HCT116 (cell line): ENCODE measurements around the gene RCBTB1. TPM values are rescaled to one million over a fixed set of nuclear protein-coding genes. Genes with fewer than 3 reads are reported as not detected.

Experiments
- ATAC-seq: fragments of 200-7000 bp; cut with Tn5 transposase; 2 replicates; pipeline ENCODE4 v1.9.1; 2020; ENCODE audit warnings: mild to moderate bottlenecking, moderate library complexity
- BruUV-seq: library from RNA; stranded (reverse); fragments of 400-500 nt; replicated peaks from 2 replicates; lab custom pipeline; 2021; lab: Mats Ljungman, UMichigan
- CTCF ChIA-PET: fragments of 300-600 bp; sonication (Branson Sonifier 250); formaldehyde crosslinking; loops from one replicate; lab custom pipeline; 2021; ENCODE audit warnings: antibody characterized with exemption; lab: Charles Lee
- POLR2A ChIA-PET: fragments of 300-600, 350-600 bp; sonication (Branson Sonifier 250); formaldehyde crosslinking; loops from one replicate; lab custom pipeline; 2021; ENCODE audit warnings: antibody characterized with exemption; lab: Charles Lee
- RAD21 ChIA-PET, 2 experiments: fragments of 300-600 bp; sonication (Branson Sonifier 250); formaldehyde crosslinking; loops; one replicate each; lab custom pipeline; 2023; ENCODE audit warnings: low total read pairs in 2 of 2; ENCODE audit not compliant: uncharacterized antibody in 2 of 2, unreplicated experiment in 2 of 2, low non-redundant PET in 1 of 2; lab: Charles Lee
- DNase-seq: peaks from one replicate; pipeline ENCODE4 v3.0.0-alpha.2; 2010; ENCODE audit warnings: low read depth, low spot score
- H2AFZ ChIP-seq: fragments of 200-600 bp; shearing (Covaris generic), sonication (generic); 2 replicates; pipeline ENCODE4 v1.6.1; 2017; ENCODE audit warnings: low read depth, mixed run types, mixed read lengths, antibody characterized with exemption, low read length; ENCODE audit not compliant: poor library complexity, severe bottlenecking
- H3K27ac ChIP-seq: 2 replicates; pipeline ENCODE4 v1.5.1; 2012; ENCODE audit warnings: low read depth, low read length
- H3K27me3 ChIP-seq: fragments of 200-600 bp; sonication (generic); 2 replicates; pipeline ENCODE4 v1.6.1; 2016; ENCODE audit warnings: mixed run types, low read length, mixed read lengths; ENCODE audit not compliant: insufficient read depth
- H3K36me3 ChIP-seq, 2 experiments: fragments of 200-500 bp in 1 of 2; fragments of 200-600 bp in 1 of 2; sonication (Bioruptor generic) in 1 of 2; sonication (generic) in 1 of 2; 2 replicates each; pipeline versions ENCODE4 v1.5.1 to v1.6.1; 2014 to 2016; ENCODE audit warnings: low read length in 2 of 2, inconsistent platforms in 1 of 2, mixed read lengths in 1 of 2, mixed run types in 1 of 2; ENCODE audit not compliant: insufficient read depth in 2 of 2, control insufficient read depth in 1 of 2
- H3K4me1 ChIP-seq, 2 experiments: fragments of 200-600 bp in 1 of 2; sonication (generic) in 1 of 2; 2 replicates each; pipeline versions ENCODE4 v1.5.1 to v1.6.1; 2012 to 2017; ENCODE audit warnings: low read length in 2 of 2, inconsistent platforms in 1 of 2, mild to moderate bottlenecking in 1 of 2, mixed read lengths in 1 of 2, mixed run types in 1 of 2, moderate library complexity in 1 of 2; ENCODE audit not compliant: insufficient read depth in 2 of 2, control insufficient read depth in 1 of 2
- H3K4me2 ChIP-seq: fragments of 200-600 bp; sonication (generic); 2 replicates; pipeline ENCODE4 v1.6.1; 2017; ENCODE audit warnings: mixed run types, low read length, mixed read lengths
- H3K4me3 ChIP-seq, 2 experiments: fragments of 200-600 bp in 1 of 2; sonication (generic) in 1 of 2; replicated peaks in 1 of 2; 2 replicates each; pipeline ENCODE4 v1.5.1; 2011 to 2016; ENCODE audit warnings: low read length in 2 of 2, control low read depth in 1 of 2, low read depth in 1 of 2, mild to moderate bottlenecking in 1 of 2, mixed read lengths in 1 of 2, mixed run types in 1 of 2
- H3K79me2 ChIP-seq: fragments of 200-600 bp; sonication (generic); 2 replicates; pipeline ENCODE4 v1.6.1; 2017; ENCODE audit warnings: mild to moderate bottlenecking, mixed run types, low read length, moderate library complexity, mixed read lengths; ENCODE audit not compliant: insufficient read depth
- H3K9ac ChIP-seq: fragments of 200-600 bp; sonication (generic); 2 replicates; pipeline ENCODE4 v1.6.1; 2016; ENCODE audit warnings: low read length, mixed read lengths
- H3K9me2 ChIP-seq: fragments of 200-600 bp; sonication (generic), shearing (Covaris generic); 2 replicates; pipeline ENCODE4 v1.6.1; 2017; ENCODE audit warnings: mixed run types, mild to moderate bottlenecking, moderate library complexity; ENCODE audit not compliant: insufficient read depth
- H3K9me3 ChIP-seq, 2 experiments: fragments of 200-500 bp in 1 of 2; fragments of 200-600 bp in 1 of 2; sonication (Bioruptor generic) in 1 of 2; sonication (generic) in 1 of 2; 2 replicates each; pipeline ENCODE4 v1.6.1; 2014 to 2017; ENCODE audit warnings: low read length in 2 of 2, mixed read lengths in 2 of 2, inconsistent platforms in 1 of 2, low read depth in 1 of 2, mild to moderate bottlenecking in 1 of 2, mixed run types in 1 of 2, moderate library complexity in 1 of 2; ENCODE audit not compliant: control insufficient read depth in 1 of 2, insufficient read depth in 1 of 2
- H4K20me1 ChIP-seq: fragments of 200-600 bp; sonication (generic), shearing (Covaris generic); 2 replicates; pipeline ENCODE4 v1.6.1; 2017; ENCODE audit warnings: mixed run types, mild to moderate bottlenecking, moderate library complexity; ENCODE audit not compliant: insufficient read depth
- ATF3 ChIP-seq: IDR thresholded peaks from 2 replicates; pipeline ENCODE4 v1.6.1; 2012
- ELF1 ChIP-seq: IDR thresholded peaks from 2 replicates; pipeline ENCODE4 v1.6.1; 2012; ENCODE audit warnings: low read depth, borderline replicate concordance
- EZH2 ChIP-seq: fragments of 200-600 bp; sonication (generic); IDR thresholded peaks from 2 replicates; pipeline ENCODE4 v1.6.1; 2017; ENCODE audit warnings: antibody characterized with exemption, mixed run types
- EZH2phosphoT487 ChIP-seq: fragments of 200-600 bp; IDR thresholded peaks from 2 replicates; pipeline ENCODE4 v1.6.1; 2018; ENCODE audit warnings: antibody characterized with exemption, borderline replicate concordance
- FOSL1 ChIP-seq: IDR thresholded peaks from 2 replicates; pipeline ENCODE4 v1.6.1; 2012; ENCODE audit warnings: low read depth
- REST ChIP-seq: IDR thresholded peaks from 2 replicates; pipeline ENCODE4 v1.6.1; 2012; ENCODE audit warnings: low read depth
- SRF ChIP-seq: IDR thresholded peaks from 2 replicates; pipeline ENCODE4 v1.6.1; 2012; ENCODE audit warnings: low read depth
- TCF7L2 ChIP-seq: IDR thresholded peaks from 2 replicates; pipeline ENCODE4 v1.7.0; 2011; ENCODE audit warnings: borderline replicate concordance, inconsistent platforms; ENCODE audit not compliant: insufficient read depth, insufficient read length; ENCODE audit errors: extremely low read depth
- intact Hi-C: fragments of 100-400 bp; cut with micrococcal nuclease; formaldehyde crosslinking; loops from 2 replicates; pipeline ENCODE4 v1.10.0; 2022
- total RNA-seq: library from RNA; stranded (reverse); gene quantifications from one replicate; pipeline ENCODE4 v1.2.1, GENCODE V29; 2021; ENCODE audit not compliant: unreplicated experiment
- TF ChIP-seq, protein P1 (sequence below): IDR thresholded peaks from 2 replicates; pipeline ENCODE4 v1.6.1; 2011; ENCODE audit warnings: mild to moderate bottlenecking, low read length, moderate library complexity; ENCODE audit not compliant: insufficient replicate concordance; ENCODE audit errors: extremely low read depth

RCBTB1 gene
- total RNA-seq, 1 experiment from 2014 or later, result 22.2 TPM

- Histone ChIP-seq H4K20me1 (no peaks in the 10 kb centered on the region), H3K4me3 (no peak overlapping the region), H3K79me2 (no peaks in the 10 kb centered on the region), H3K9me2 (no peaks in the 10 kb centered on the region), H3K4me2 (no peak overlapping the region), H3K27me3 (no peaks in the 10 kb centered on the region), H3K27ac (no peak overlapping the region), H3K36me3 (no peaks in the 10 kb centered on the region), H3K4me1 (no peaks in the 10 kb centered on the region), H2AFZ (no peak overlapping the region), H3K9ac (no peak overlapping the region), H3K9me3 (no peaks in the 10 kb centered on the region)
- ChIA-PET POLR2A (no interaction called here), CTCF (no interaction called here), RAD21 (no interaction called here)
- BruUV-seq, result no TSS peak
- no peak for ATAC-seq
- DNase-seq, result no peak
- TF ChIP-seq EZH2phosphoT487 (no peak), TCF7L2 (no peak), EZH2 (no peak)
- intact Hi-C loops, result no loop called here
Measured at GRCh38 chr13:49530457-49530856, 54.9 kb downstream of the RCBTB1 start.

DNA sequence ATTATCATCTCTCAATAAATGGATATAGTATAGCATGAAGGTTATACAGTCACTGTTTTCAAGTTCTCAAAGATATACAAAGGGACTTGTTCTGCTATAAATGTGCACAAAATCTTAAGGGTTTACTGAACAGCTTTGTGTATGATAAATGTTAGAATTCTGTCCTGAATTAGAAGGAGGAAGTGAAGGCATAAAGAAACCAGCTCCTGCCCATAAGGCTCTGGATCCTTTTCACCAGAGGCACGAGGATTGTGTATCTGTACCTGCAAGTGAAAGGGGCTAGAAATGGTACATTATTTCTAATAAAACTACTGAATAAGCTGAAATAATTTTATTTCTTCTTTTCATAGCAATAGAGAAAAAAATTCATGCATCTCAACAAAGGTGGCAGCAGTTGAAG, 57.2 kb downstream of the RCBTB1 start:
- Histone ChIP-seq H3K4me1 (no peaks in the 10 kb centered on the region), H2AFZ (no peak overlapping the region), H3K9ac (no peak overlapping the region), H3K36me3 (no peaks in the 10 kb centered on the region), H3K9me3 (no peaks in the 10 kb centered on the region), H3K27me3 (no peaks in the 10 kb centered on the region), H3K4me3 (no peak overlapping the region), H3K4me2 (no peak overlapping the region), H3K79me2 (no peaks in the 10 kb centered on the region), H3K9me2 (no peaks in the 10 kb centered on the region), H3K27ac (no peak overlapping the region), H4K20me1 (no peaks in the 10 kb centered on the region)
- ATAC-seq (no peak), DNase-seq (no peak)
- RAD21 ChIA-PET, result no interaction called here
- TF ChIP-seq EZH2 (no peak), REST (no peak), ATF3 (no peak), SRF (no peak), TCF7L2 (no peak), FOSL1 (no peak), ELF1 (no peak)
- TF ChIP-seq, protein P1, sequence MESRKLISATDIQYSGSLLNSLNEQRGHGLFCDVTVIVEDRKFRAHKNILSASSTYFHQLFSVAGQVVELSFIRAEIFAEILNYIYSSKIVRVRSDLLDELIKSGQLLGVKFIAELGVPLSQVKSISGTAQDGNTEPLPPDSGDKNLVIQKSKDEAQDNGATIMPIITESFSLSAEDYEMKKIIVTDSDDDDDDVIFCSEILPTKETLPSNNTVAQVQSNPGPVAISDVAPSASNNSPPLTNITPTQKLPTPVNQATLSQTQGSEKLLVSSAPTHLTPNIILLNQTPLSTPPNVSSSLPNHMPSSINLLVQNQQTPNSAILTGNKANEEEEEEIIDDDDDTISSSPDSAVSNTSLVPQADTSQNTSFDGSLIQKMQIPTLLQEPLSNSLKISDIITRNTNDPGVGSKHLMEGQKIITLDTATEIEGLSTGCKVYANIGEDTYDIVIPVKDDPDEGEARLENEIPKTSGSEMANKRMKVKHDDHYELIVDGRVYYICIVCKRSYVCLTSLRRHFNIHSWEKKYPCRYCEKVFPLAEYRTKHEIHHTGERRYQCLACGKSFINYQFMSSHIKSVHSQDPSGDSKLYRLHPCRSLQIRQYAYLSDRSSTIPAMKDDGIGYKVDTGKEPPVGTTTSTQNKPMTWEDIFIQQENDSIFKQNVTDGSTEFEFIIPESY, result no peak
- intact Hi-C loops, result no loop called here
- POLR2A ChIA-PET, result no interaction called here
- CTCF ChIA-PET, result no interaction called here
- BruUV-seq, result no TSS peak
